A172 (cell line): ENCODE data around the gene OOEP. TPM values are rescaled to one million over a fixed set of nuclear protein-coding genes. Genes with fewer than 3 reads are reported as not detected.
"Not testable (repeated sequence)": the region's sequence is repeated elsewhere in the genome, so short reads cannot be mapped to it uniquely, and the experiment has no call there.

Experiments
- DNase-seq: peaks from one replicate; pipeline ENCODE4 v3.0.0-alpha.2; 2015; ENCODE audit warnings: low spot score
- total RNA-seq: library from RNA; depleted of rRNA; stranded (reverse); fragments of >200 nt; shearing (Covaris generic); gene quantifications from 2 replicates; pipeline ENCODE4 v1.2.3, GENCODE V29; 2014; rRNA removed

Gene OOEP
- not detected in 2 replicates for total RNA-seq

DNA sequence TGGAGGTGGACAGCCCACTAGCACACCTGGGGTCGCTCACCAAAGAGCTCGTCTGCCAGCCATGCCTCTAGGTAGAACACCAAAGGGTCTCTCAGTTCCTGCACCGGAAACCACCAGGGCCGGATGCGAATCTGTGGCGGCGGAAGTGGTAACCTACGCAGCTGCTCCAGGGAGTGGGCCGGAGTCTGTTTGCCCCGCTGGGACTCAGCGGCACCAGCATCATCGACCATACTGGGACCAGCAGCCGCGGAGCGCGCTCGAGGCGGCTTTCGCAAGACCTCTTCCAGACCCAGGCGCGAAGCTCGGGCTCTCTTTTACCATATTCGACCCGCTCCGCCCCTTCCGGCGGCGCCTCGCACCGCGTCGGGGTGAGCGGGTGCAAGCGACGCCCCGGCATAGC lies at the start of gene OOEP:
Gene OOEP (minus strand): TSS at position 335 of the 400 bp plus-strand sequence. CDS start 105 bp downstream, at position 230.
- DNase-seq = no peak

DNA sequence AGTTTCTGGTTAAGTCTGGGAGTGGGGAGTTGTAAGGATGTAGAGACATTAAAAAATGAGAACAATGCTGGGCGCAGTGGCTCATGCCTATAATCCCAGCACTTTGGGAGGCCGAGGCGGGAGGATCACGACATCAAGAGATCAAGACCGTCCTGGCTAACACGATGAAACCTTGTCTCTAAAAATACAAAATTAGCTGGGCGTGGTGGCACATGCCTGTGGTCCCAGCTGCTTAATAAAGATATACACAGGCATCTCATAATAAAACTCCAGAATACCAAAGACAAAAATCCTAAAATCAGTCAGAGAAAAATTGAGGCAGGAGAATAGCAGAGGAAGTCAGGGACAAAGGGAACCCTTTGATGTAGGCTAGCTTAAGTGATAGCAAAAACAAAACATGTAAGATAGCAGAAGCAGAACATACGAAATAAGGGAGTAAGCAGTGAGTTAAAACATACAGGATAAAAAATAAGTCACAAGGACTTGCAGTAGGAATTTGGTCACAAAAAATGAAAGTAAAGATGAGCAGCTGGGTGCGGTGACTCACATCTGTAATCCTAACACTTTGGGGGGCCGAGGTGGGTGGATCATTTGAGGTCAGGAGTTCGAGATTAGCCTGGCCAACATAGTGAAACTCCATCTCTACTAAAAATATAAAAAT lies 48.5 kb upstream of the OOEP start:
- peak; percentile 3 for DNase-seq

GRCh38 chr6:73413102-73413501 lies 43.4 kb upstream of the OOEP start:
- no peak for DNase-seq

GRCh38 chr6:73409395-73409794 lies 39.7 kb upstream of the OOEP start:
- DNase-seq = no peak

DNA sequence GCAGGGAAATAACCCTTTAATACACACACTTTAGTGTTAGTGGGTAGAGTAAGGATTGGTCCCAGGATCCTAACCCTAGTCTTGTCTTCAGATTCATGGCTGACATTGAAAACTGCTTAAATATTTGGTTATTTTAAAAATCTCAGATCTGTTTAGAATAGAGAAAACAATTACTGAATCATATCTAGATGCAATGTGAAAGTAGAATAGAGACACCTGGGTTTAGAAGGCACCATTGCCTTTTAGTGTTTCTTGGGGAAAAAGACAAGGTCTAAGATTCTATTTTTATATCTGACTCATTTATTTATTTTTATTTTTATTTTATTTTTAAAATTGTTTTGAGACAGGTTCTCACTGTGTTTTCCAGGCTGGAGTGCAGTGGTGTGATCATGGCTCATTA lies 31.0 kb upstream of the OOEP start:
- DNase-seq = no peak

- no peak for DNase-seq
These were observed 26.2 kb upstream of the OOEP start for GRCh38 chr6:73395875-73396274.

DNA sequence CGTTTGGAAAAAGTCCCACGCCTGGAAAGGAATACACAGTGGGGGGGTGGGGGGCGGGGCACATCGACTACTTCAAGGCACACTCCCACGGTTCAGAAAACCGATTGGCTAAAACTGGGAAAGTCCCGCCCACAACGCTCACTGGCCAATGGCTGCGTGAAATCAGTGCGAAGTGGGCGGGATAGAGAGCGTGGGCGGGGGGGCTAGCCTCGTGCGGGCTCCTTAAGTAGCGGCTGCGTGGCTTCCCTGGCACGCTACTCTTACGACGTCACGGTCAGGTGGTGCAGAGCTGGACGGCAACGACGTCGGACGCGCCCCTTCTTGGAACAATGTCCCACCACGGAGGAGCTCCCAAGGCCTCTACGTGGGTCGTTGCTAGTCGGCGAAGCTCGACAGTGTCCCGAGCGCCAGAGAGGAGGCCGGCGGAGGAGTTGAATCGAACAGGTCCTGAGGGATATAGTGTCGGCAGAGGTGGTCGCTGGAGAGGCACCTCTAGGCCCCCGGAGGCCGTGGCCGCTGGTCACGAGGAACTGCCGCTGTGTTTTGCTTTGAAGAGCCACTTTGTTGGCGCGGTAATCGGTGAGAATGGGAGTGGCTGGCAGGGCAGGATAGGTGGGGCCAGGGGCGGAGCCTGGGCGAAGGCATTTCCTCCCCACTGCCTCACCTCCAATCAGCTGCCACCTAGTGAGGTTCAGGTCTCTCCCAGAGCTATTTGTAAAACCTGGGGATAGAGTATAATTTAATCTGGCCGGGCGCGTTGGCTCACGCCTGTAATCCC lies 25.1 kb upstream of the OOEP start, which contains the start of gene DDX43:
Gene DDX43 (plus strand): TSS at position 252 of the 778 bp plus-strand sequence. CDS start 78 bp downstream, at position 330.
- no peak for DNase-seq

GRCh38 chr6:73393278-73393677 lies 23.6 kb upstream of the OOEP start:
- no peak for DNase-seq

DNA sequence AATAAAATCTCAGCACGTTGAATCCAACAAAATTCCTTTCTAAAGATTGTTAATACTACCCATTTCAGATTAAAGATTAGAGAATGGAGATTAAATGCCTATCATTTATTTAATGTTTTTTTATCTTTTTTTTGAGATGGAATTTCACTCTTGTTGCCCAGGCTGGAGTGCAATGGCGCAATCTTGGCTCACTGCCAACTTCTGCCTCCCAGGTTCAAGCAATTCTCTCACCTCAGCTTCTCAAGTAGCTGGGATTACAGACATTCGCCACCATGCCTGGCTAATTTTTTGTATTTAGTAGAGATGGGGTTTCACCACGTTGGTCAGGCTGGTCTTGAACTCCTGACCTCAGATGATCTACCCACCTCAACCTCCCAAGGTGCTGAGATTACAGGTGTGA lies 22.5 kb upstream of the OOEP start:
- DNase-seq = not testable (repeated sequence)

DNA sequence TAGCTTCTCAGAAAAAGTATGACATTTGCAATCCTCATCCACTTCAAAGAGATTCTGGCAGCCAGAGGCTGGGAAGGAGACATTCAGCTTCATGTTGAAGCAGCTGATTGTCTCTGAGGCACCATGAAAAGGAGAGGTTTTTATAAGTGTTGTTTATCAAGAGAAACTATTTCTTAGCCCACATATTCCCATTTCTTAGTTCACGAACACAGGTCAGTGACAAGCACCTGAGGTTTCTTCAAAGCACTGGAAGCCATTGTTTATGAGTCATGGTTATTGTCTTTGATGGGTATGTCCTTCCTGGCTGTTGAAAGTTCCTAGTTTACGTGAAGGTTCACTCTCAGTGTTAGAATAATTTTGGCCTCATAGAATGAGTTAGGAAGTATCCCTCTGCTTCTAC lies 22.0 kb upstream of the OOEP start:
- DNase-seq = no peak

GRCh38 chr6:73389854-73390253 lies 20.2 kb upstream of the OOEP start:
- no peak for DNase-seq

DNA sequence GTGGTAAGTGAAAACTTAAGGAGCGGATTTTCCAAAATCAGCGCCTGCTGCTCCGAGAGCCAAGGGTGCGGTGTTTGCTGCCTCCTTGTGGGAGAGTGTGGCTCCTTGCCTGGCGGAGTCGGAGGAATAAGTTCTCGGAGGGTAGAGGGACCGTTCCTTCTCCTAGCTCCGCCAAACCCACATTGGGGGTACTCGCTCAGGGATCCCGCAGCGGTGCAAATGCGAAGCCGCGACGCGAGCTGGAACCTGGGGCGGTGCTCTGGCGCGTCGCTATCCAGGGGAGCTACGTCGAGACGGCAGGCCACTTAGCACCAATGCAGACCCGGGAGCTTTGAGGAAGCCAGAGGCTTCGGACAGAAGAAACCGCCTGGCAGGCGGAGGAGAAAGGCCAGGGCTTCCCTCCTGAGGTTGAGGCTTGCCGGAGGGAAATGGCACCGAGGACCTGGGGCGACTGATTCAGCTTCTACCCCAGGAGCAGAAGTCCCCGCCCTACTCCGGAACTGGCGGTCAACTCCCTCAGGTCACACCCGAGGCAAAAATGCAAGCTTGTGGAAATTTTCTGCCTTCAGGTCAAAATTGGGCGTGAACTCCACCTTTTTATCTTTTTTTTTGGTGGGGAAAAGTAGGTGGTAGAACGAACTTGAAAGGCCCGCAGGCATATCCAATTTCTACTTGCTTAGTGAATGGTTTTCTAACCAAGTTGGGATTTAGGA lies 19.3 kb upstream of the OOEP start:
- peak; percentile 59 for DNase-seq

DNA sequence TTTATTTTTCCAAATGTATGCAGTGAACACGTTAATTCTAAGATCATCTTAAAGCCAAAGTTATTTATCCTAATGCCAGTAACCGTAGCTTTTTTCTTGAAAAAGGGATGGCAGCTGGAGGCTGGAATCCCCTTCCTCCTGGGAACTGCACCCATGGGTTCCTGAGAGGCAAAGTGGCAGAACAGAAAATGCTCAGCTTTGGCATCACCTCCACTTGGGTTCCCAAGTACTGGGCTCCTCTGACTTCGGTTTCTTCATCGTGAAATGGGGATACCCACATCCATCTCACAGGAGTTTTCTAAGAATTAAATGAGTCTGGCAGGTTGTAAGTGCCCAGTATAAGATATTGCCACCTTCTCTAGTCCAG lies 18.7 kb upstream of the OOEP start:
- no peak for DNase-seq

DNA sequence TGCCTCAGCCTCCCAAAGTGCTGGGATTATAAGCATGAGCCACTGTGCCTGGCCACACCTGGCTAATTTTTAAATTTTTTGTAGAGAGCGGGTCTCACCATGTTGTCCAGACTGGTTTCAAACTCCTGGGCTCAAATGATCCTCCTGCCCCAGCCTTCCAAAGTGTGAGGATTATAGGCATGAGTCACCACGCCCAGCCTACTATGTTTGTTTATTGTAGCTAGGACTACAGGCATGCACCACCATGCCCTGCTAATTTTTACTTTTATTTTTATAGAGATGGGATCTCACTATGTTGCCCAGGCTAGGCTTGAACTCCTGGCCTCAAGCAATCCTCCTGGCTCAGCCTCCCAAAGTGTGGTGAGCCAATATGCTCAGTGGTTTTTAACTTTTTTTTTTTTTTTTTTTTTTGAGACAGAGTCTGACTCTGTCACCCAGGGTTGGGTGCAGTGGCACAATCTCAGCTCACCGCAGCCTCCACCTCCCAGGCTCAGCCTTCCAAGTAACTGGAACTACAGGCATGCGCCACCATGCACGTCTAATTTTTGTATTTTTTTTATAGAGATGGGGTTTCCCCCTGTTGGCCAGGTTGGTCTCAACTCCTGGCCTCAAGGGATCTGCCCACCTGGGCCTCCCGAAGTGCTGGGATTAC lies 12.9 kb upstream of the OOEP start:
- peak; percentile 9 for DNase-seq

DNA sequence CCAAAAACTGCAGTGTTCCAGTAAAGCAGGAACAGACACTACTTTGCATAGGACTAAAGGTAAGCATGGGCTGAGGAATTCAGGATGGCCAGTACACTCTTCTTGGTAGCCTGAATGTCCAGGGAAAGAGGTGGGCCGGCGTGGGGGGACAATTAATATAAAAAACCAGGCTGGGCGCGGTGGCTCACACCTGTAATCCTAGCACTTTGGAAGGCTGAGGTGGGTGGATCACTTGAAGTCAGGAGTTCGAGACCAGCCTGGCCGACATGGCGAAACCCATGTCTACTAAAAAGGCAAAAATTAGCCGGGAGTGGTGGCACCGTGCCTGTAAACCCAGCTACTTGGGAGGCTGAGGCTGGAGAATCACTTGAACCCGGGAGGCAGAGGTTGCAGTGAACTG lies 11.8 kb upstream of the OOEP start:
- not testable (repeated sequence) for DNase-seq

DNA sequence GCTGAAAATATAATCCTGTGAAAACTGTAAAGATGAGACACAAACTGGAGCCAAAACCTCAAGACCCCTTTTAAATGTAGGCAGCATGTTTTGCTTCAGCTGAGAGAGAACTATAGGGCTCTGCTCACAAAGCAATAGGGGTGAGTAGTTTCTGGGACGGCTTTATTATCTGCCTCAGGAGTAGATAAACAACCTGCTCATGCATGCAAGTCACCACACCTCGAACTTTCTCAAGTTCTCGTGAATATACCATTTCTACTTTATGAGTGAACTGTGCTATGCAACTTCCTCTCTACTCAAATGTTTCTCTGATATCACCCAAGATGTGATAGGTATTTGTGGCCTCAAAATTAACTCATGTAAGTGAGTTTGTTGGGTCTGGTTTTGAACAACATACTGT lies 7.5 kb upstream of the OOEP start:
- DNase-seq = no peak

DNA sequence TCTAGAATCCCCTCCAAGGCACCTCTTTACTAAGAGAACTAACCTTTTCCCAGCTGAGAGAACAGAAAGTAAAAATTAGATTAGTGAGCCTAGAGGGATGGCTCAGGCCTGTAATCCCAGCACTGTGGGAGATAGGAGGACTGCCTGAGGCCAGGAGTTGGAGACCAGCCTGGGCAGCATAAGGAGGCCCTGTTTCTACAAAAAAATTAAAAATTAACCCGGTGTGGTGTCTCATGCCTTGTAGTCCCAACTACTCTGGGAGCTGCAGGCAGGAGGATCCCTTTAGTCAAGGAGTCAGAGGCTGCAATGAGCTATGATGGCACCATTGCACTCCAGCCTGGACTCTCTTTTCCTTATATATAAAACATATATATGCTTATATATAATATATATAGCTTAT lies 5.5 kb upstream of the OOEP start:
- DNase-seq = no peak

GRCh38 chr6:73372516-73372915 lies 2.8 kb upstream of the OOEP start:
- no peak for DNase-seq

DNA sequence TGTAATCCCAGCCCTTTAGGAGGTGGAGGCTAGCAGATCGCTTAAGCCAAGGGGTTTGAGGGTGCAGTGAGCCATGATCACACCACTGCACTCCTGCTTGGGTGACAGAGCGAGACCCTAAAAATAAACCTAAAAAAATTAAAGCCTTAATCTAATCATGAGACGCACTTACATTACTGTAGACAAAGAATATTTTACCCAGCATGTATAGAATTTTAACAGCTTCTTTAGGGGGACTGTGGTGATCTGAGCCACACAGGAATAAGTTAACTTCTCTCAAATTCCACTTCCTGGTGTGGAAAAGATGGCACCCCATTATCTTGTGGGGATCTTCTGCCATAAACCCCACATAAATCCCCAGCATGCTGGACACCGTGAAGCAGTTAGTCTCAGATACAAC lies 2.3 kb upstream of the OOEP start:
- no peak for DNase-seq

DNA sequence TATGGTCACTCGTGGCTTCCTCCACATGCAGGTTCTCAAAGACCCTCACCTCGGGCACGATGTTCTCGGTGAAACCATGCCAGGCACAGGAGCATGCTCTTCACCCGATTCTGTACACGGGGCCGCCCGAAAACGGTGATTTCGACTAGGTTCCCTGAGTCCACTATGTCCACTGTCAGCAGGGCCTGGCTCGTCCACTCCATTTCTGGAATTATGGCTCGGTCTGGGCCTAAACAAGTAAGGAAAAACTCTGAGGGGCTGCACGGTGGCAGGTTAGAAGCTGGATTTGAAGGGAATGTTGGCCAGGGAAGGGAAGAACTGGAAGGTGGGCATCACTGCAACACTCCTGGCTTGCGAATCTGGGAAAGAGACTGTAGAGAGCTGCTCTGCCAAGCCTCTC lies 540 bp downstream of the OOEP start:
- no peak for DNase-seq

DNA sequence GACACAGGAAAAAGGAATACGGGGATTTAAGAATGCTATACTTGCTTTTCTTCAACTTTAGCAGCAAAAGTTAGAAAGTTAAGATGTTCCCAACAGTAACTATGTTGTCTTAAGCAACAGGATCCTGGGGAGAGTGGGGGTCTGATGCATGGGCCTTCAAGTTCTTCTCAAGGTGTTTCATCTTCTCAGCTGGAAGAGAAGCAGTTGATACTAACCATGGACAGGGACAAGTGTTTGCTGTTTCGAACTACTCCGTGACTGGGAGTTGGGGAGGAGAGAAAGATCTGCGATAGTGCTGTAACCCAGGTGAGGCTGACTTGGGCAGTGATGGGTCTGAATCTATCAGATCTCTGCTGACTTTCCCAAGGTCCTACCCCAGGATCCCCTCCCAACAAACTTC lies 1.0 kb downstream of the OOEP start:
- DNase-seq = no peak

GRCh38 chr6:73367761-73368355 lies 1.8 kb downstream of the OOEP start:
- no peak for DNase-seq
